OCI-LY1 (cell line): ENCODE measurements around the gene CCDC63.

Experiments
- EZH2 ChIP-seq: fragments of 200-600 bp; sonication (generic), shearing (Covaris generic); IDR thresholded peaks from 2 replicates; pipeline ENCODE4 v1.8.0; 2017; ENCODE audit warnings: borderline replicate concordance, mixed run types, mild to moderate bottlenecking, antibody characterized with exemption, low read length, moderate library complexity, mixed read lengths
- TF ChIP-seq, protein P1 (sequence below): fragments of 200-600 bp; sonication (generic), shearing (Covaris generic); IDR thresholded peaks from 2 replicates; pipeline ENCODE4 v1.5.1; 2017; ENCODE audit warnings: mild to moderate bottlenecking, antibody characterized with exemption, low read length, moderate library complexity, mixed read lengths

DNA sequence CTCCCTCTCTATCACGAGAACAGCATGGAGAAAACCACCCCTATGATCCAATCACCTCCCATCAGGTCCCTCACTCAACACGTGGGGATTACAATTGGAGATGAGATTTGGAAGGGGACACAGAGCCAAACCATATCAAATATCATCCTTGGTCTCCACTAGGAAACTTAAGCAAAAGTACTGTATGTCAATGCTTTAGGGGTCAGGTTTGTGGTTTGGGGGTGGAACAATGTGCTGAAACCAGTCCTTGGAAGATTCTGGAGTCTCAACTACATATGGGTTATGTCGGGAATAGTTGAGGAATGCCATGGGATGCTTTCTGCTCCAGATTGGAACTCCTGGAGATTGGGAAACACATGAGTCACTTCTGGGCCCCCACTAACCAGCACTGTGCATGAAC, 48.3 kb upstream of the CCDC63 start:
- TF ChIP-seq, protein P1, sequence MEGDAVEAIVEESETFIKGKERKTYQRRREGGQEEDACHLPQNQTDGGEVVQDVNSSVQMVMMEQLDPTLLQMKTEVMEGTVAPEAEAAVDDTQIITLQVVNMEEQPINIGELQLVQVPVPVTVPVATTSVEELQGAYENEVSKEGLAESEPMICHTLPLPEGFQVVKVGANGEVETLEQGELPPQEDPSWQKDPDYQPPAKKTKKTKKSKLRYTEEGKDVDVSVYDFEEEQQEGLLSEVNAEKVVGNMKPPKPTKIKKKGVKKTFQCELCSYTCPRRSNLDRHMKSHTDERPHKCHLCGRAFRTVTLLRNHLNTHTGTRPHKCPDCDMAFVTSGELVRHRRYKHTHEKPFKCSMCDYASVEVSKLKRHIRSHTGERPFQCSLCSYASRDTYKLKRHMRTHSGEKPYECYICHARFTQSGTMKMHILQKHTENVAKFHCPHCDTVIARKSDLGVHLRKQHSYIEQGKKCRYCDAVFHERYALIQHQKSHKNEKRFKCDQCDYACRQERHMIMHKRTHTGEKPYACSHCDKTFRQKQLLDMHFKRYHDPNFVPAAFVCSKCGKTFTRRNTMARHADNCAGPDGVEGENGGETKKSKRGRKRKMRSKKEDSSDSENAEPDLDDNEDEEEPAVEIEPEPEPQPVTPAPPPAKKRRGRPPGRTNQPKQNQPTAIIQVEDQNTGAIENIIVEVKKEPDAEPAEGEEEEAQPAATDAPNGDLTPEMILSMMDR, result no peak
- no peak for TF ChIP-seq EZH2
